ENCODE results near the gene HSPBP1. TPM values are rescaled to one million over a fixed set of nuclear protein-coding genes. Genes with fewer than 3 reads are reported as not detected.
"Not testable (repeated sequence)": the region's sequence is repeated elsewhere in the genome, so short reads cannot be mapped to it uniquely, and the experiment has no call there.

Gene HSPBP1
- total RNA-seq, 1 experiment from 2014 or later = 65.2 TPM

DNA sequence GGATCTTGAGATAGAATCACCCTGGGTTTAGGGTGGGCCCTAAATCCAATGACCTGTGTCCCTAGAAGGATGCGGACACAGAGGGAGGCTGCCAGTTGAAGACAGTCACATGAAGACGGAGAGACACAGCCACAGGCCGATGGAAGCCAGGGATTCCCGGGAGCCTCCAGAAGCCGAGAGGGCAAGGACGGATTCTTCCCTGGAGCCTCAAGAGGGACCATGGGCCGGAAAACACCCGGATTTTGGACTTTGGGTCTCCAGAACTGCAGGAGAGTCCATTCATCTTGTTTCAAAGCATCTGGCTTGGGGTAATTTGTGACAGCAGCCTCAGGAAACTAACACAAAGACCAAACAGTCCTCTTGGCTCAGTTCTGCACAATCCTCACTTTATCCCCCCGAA lies 53.6 kb downstream of the HSPBP1 start:
- H3K27ac Mint-ChIP-seq = no peak overlapping the region

GRCh38 chr19:55225415-55225958 lies 54.4 kb downstream of the HSPBP1 start:
- H3K4me3 Mint-ChIP-seq = no peak overlapping the region
- H3K27me3 Mint-ChIP-seq (ENCODE audit: low read depth) = no peaks in the 10 kb centered on the region; the same call in 1 of the 2 replicates
- POLR2A ChIA-PET = no interaction called here
- TF ChIP-seq, protein P1, sequence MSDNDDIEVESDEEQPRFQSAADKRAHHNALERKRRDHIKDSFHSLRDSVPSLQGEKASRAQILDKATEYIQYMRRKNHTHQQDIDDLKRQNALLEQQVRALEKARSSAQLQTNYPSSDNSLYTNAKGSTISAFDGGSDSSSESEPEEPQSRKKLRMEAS (CRISPR knock-in tag; IDR thresholded peaks at IDR 0.05) = no peak
- TF ChIP-seq TEAD4 (CRISPR knock-in tag; IDR thresholded peaks at IDR 0.05) (no peak), FOXP1 (CRISPR knock-in tag; IDR thresholded peaks at IDR 0.05; ENCODE audit: borderline replicate concordance) (no peak), KAT7 (CRISPR knock-in tag; IDR thresholded peaks at IDR 0.05; ENCODE audit: borderline replicate concordance) (no peak), OVOL2 (CRISPR knock-in tag; IDR thresholded peaks at IDR 0.05; ENCODE audit: borderline replicate concordance) (no peak), ESRRA (CRISPR knock-in tag; IDR thresholded peaks at IDR 0.05; ENCODE audit: borderline replicate concordance) (no peak), HMGA2 (CRISPR knock-in tag; IDR thresholded peaks at IDR 0.05) (no peak), GRHL2 (CRISPR knock-in tag; IDR thresholded peaks at IDR 0.05; ENCODE audit: insufficient replicate concordance, severe bottlenecking) (no peak), NR3C1 (CRISPR knock-in tag; conservative IDR thresholded peaks at IDR 0.05; ENCODE audit: low read depth) (no peak), ZNF396 (CRISPR knock-in tag; IDR thresholded peaks at IDR 0.05; ENCODE audit: borderline replicate concordance) (no peak), TEAD1 (CRISPR knock-in tag; IDR thresholded peaks at IDR 0.05) (no peak)
- TF ChIP-seq, protein P2, sequence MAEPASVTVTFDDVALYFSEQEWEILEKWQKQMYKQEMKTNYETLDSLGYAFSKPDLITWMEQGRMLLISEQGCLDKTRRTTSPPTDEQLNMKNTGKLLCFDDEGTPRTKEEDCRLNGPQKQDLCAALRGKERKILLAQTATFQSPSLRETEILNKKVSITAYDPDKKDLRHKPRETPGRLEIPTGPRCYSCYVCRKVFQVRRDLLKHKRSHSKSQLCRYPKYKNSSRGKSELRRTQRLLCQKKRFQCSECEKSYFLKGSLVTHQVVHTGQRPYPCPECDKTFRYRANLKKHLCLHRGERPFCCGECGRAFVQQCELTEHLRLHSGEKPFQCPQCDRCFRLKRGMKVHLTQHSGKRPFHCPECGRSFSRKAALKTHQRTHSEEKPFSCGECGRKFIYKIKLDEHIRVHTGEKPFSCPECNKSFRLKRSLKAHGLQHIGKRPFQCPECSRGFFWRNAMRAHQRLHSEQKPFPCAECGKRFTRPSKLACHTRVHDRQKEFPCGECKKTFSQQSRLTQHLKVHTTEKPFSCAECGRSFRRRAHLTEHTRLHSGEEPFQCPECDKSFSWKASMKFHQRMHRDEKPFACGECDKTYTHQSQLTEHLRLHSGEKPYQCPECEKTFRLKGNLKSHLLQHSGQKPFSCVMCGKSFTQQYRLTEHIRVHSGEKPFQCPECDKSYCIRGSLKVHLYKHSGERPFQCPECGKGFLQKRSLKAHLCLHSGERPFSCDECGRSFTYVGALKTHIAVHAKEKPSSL (CRISPR knock-in tag; conservative IDR thresholded peaks at IDR 0.05) = no peak
- TF ChIP-seq, protein P3, sequence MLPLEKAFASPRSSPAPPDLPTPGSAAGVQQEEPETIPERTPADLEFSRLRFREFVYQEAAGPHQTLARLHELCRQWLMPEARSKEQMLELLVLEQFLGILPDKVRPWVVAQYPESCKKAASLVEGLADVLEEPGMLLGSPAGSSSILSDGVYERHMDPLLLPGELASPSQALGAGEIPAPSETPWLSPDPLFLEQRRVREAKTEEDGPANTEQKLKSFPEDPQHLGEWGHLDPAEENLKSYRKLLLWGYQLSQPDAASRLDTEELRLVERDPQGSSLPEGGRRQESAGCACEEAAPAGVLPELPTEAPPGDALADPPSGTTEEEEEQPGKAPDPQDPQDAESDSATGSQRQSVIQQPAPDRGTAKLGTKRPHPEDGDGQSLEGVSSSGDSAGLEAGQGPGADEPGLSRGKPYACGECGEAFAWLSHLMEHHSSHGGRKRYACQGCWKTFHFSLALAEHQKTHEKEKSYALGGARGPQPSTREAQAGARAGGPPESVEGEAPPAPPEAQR (CRISPR knock-in tag; IDR thresholded peaks at IDR 0.05) = no peak
- H3K4me1 Mint-ChIP-seq = peaks cover 4% of the 10 kb centered on the region; the same call in 1 of the 2 replicates
- DNase-seq (ENCODE audit: low spot score) (no peak), ATAC-seq (no peak)
- peak overlapping the region; percentile 72 for H3K27ac Mint-ChIP-seq
- CTCF ChIA-PET = no interaction called here
- peaks cover 4% of the 10 kb centered on the region; the same call in 1 of the 2 replicates for H3K36me3 Mint-ChIP-seq
- H3K9me3 Mint-ChIP-seq = peaks cover 4% of the 10 kb centered on the region

More for the DNA sequence above, 53.6 kb downstream of the HSPBP1 start:
- no peak for ATAC-seq
- no peak for DNase-seq (ENCODE audit: low spot score)
- Mint-ChIP-seq H3K9me3 (no peaks in the 10 kb centered on the region), H3K27me3 (ENCODE audit: low read depth) (no peaks in the 10 kb centered on the region), H3K4me1 (peaks cover 4% of the 10 kb centered on the region; the same call in 1 of the 2 replicates), H3K4me3 (no peak overlapping the region), H3K36me3 (peaks cover 4% of the 10 kb centered on the region; the same call in 1 of the 2 replicates)
- TF ChIP-seq ZBTB21 (CRISPR knock-in tag; IDR thresholded peaks at IDR 0.05; ENCODE audit: borderline replicate concordance) (no peak), JUN (CRISPR knock-in tag; IDR thresholded peaks at IDR 0.05) (no peak), ZNF138 (CRISPR knock-in tag; conservative IDR thresholded peaks at IDR 0.05) (no peak), CREM (CRISPR knock-in tag; IDR thresholded peaks at IDR 0.05) (no peak), ZNF416 (CRISPR knock-in tag; IDR thresholded peaks at IDR 0.05) (no peak), ZNF263 (CRISPR knock-in tag; IDR thresholded peaks at IDR 0.05; ENCODE audit: low read depth) (no peak), IRF1 (CRISPR knock-in tag; IDR thresholded peaks at IDR 0.05) (no peak)
- TF ChIP-seq, protein P4, sequence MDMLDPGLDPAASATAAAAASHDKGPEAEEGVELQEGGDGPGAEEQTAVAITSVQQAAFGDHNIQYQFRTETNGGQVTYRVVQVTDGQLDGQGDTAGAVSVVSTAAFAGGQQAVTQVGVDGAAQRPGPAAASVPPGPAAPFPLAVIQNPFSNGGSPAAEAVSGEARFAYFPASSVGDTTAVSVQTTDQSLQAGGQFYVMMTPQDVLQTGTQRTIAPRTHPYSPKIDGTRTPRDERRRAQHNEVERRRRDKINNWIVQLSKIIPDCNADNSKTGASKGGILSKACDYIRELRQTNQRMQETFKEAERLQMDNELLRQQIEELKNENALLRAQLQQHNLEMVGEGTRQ (CRISPR knock-in tag; IDR thresholded peaks at IDR 0.05) = no peak
- TF ChIP-seq, protein P3 (CRISPR knock-in tag; IDR thresholded peaks at IDR 0.05) = no peak
- CTCF ChIA-PET = no interaction called here
- POLR2A ChIA-PET = no interaction called here

GRCh38 chr19:55224679-55225414 lies 55.1 kb downstream of the HSPBP1 start:
- H3K4me1 Mint-ChIP-seq; DNase-seq (ENCODE audit: low spot score); POLR2A ChIA-PET; H3K36me3 Mint-ChIP-seq; ATAC-seq; H3K4me3 Mint-ChIP-seq; H3K27ac Mint-ChIP-seq; CTCF ChIA-PET; H3K27me3 Mint-ChIP-seq (ENCODE audit: low read depth): not testable (repeated sequence)
- H3K9me3 Mint-ChIP-seq = peaks cover 10% of the 10 kb centered on the region
